Measurements from ENCODE around the gene CHRDL1.

CHRDL1 gene

DNA sequence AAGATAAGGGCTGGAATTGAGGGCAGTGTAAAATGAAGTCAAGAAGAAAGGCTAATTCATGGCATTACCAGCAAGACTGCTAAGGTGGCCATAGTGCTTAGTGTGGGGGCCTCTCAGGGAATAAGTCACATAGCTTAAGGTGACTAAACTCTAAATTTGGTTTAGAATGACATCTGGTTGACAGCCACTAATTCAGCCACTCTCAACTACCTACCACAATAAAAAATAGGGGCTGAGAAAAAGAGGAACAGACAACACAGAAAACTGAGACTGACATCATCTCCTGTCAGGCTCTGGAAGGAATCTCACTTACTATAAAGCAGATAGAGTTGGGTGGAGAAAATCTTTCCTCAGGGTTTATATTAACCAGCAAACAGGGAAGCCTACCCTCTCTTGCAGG is 96.9 kb downstream of the CHRDL1 start:
- peaks cover 0 to 4% (median 0%) of the 10 kb centered on the region in 5 experiments for H3K27me3 ChIP-seq (replicated peaks in 2 of 5; ENCODE audit: control insufficient read depth in 4 of 5, insufficient read depth in 5 of 5, low read length in 4 of 5)
- no peak overlapping the region for H3K27ac ChIP-seq (ENCODE audit: insufficient read depth in 1 of 2, low read depth in 1 of 2, low read length in 2 of 2, poor library complexity in 1 of 2, severe bottlenecking in 2 of 2)
- H3K9me3 ChIP-seq (ENCODE audit: control extremely low read depth in 1 of 5, control insufficient read depth in 4 of 5, insufficient read depth in 2 of 5, low read depth in 1 of 5, low read length in 4 of 5): no peaks in the 10 kb centered on the region
- ChIA-PET POLR2A (no interaction called here), CTCF (no interaction called here)
- H3K36me3 ChIP-seq (ENCODE audit: control insufficient read depth in 4 of 4, insufficient read depth in 4 of 4, low read length in 3 of 4): no peaks in the 10 kb centered on the region
- peaks cover 0 to 15% (median 3%) of the 10 kb centered on the region in 4 experiments for H3K4me1 ChIP-seq (ENCODE audit: control extremely low read depth in 1 of 4, control insufficient read depth in 4 of 4, insufficient read depth in 4 of 4, low read length in 3 of 4)
- DNase-seq: peak in 2 of 3 donors; percentile 55 to 69
- H3K4me3 ChIP-seq (ENCODE audit: control insufficient read depth in 1 of 7, extremely low read depth in 1 of 7, insufficient read depth in 4 of 7, low read depth in 2 of 7, low read length in 6 of 7): no peak overlapping the region

- DNase-seq: peak in 2 of 3 donors; percentile 49 to 67
- H3K4me1 ChIP-seq (ENCODE audit: control extremely low read depth in 1 of 4, control insufficient read depth in 4 of 4, insufficient read depth in 4 of 4, low read length in 3 of 4): peaks cover 0 to 9% (median 0%) of the 10 kb centered on the region in 4 experiments
- H3K4me3 ChIP-seq (ENCODE audit: control insufficient read depth in 1 of 7, extremely low read depth in 1 of 7, insufficient read depth in 4 of 7, low read depth in 2 of 7, low read length in 6 of 7): no peak overlapping the region
- no peaks in the 10 kb centered on the region for H3K36me3 ChIP-seq (ENCODE audit: control insufficient read depth in 4 of 4, insufficient read depth in 4 of 4, low read length in 3 of 4)
- peaks cover 0 to 4% (median 0%) of the 10 kb centered on the region in 5 experiments for H3K27me3 ChIP-seq (replicated peaks in 2 of 5; ENCODE audit: control insufficient read depth in 4 of 5, insufficient read depth in 5 of 5, low read length in 4 of 5)
- 10% methylated on average over 2 of the region's 4 CpGs for WGBS (ENCODE audit: insufficient coverage)
- POLR2A ChIA-PET: no interaction called here
- peaks cover 0 to 3% (median 0%) of the 10 kb centered on the region in 5 experiments for H3K9me3 ChIP-seq (ENCODE audit: control extremely low read depth in 1 of 5, control insufficient read depth in 4 of 5, insufficient read depth in 2 of 5, low read depth in 1 of 5, low read length in 4 of 5)
- CTCF ChIA-PET: no interaction called here
- no peak overlapping the region for H3K27ac ChIP-seq (ENCODE audit: insufficient read depth in 1 of 2, low read depth in 1 of 2, low read length in 2 of 2, poor library complexity in 1 of 2, severe bottlenecking in 2 of 2)
Measured at GRCh38 chrX:110692866-110693265, 102.8 kb downstream of the CHRDL1 start.

GRCh38 chrX:110691446-110691845 is 104.2 kb downstream of the CHRDL1 start:
- CTCF ChIA-PET: no interaction called here
- POLR2A ChIA-PET: no interaction called here
- peaks cover 0 to 3% (median 0%) of the 10 kb centered on the region in 5 experiments for H3K9me3 ChIP-seq (ENCODE audit: control extremely low read depth in 1 of 5, control insufficient read depth in 4 of 5, insufficient read depth in 2 of 5, low read depth in 1 of 5, low read length in 4 of 5)
- no peaks in the 10 kb centered on the region for H3K36me3 ChIP-seq (ENCODE audit: control insufficient read depth in 4 of 4, insufficient read depth in 4 of 4, low read length in 3 of 4)
- peaks cover 0 to 7% (median 0%) of the 10 kb centered on the region in 4 experiments for H3K4me1 ChIP-seq (ENCODE audit: control extremely low read depth in 1 of 4, control insufficient read depth in 4 of 4, insufficient read depth in 4 of 4, low read length in 3 of 4)
- 100% methylated on average over 1 of the region's 1 CpG for WGBS (ENCODE audit: insufficient coverage)
- no peak for DNase-seq
- H3K4me3 ChIP-seq (ENCODE audit: control insufficient read depth in 1 of 7, extremely low read depth in 1 of 7, insufficient read depth in 4 of 7, low read depth in 2 of 7, low read length in 6 of 7): no peak overlapping the region
- peaks cover 0 to 4% (median 0%) of the 10 kb centered on the region in 5 experiments for H3K27me3 ChIP-seq (replicated peaks in 2 of 5; ENCODE audit: control insufficient read depth in 4 of 5, insufficient read depth in 5 of 5, low read length in 4 of 5)
- no peak overlapping the region for H3K27ac ChIP-seq (ENCODE audit: insufficient read depth in 1 of 2, low read depth in 1 of 2, low read length in 2 of 2, poor library complexity in 1 of 2, severe bottlenecking in 2 of 2)

GRCh38 chrX:110684653-110685052 is 111.0 kb downstream of the CHRDL1 start:
- Histone ChIP-seq H3K36me3 (ENCODE audit: control insufficient read depth in 4 of 4, insufficient read depth in 4 of 4, low read length in 3 of 4) (peaks cover 0 to 4% (median 0%) of the 10 kb centered on the region in 4 experiments), H3K27ac (ENCODE audit: insufficient read depth in 1 of 2, low read depth in 1 of 2, low read length in 2 of 2, poor library complexity in 1 of 2, severe bottlenecking in 2 of 2) (no peak overlapping the region), H3K4me1 (ENCODE audit: control extremely low read depth in 1 of 4, control insufficient read depth in 4 of 4, insufficient read depth in 4 of 4, low read length in 3 of 4) (no peaks in the 10 kb centered on the region), H3K9me3 (ENCODE audit: control extremely low read depth in 1 of 5, control insufficient read depth in 4 of 5, insufficient read depth in 2 of 5, low read depth in 1 of 5, low read length in 4 of 5) (no peaks in the 10 kb centered on the region), H3K27me3 (replicated peaks in 2 of 5; ENCODE audit: control insufficient read depth in 4 of 5, insufficient read depth in 5 of 5, low read length in 4 of 5) (no peaks in the 10 kb centered on the region), H3K4me3 (ENCODE audit: control insufficient read depth in 1 of 7, extremely low read depth in 1 of 7, insufficient read depth in 4 of 7, low read depth in 2 of 7, low read length in 6 of 7) (no peak overlapping the region)
- WGBS (ENCODE audit: insufficient coverage): no CpG with 5 or more reads among the region's 3 CpGs
- POLR2A ChIA-PET: no interaction called here
- no peak for DNase-seq
- CTCF ChIA-PET: no interaction called here

GRCh38 chrX:110683925-110684324 is 111.7 kb downstream of the CHRDL1 start:
- H3K27ac ChIP-seq (ENCODE audit: insufficient read depth in 1 of 2, low read depth in 1 of 2, low read length in 2 of 2, poor library complexity in 1 of 2, severe bottlenecking in 2 of 2): no peak overlapping the region
- peaks cover 0 to 4% (median 0%) of the 10 kb centered on the region in 4 experiments for H3K36me3 ChIP-seq (ENCODE audit: control insufficient read depth in 4 of 4, insufficient read depth in 4 of 4, low read length in 3 of 4)
- H3K9me3 ChIP-seq (ENCODE audit: control extremely low read depth in 1 of 5, control insufficient read depth in 4 of 5, insufficient read depth in 2 of 5, low read depth in 1 of 5, low read length in 4 of 5): no peaks in the 10 kb centered on the region
- WGBS (ENCODE audit: insufficient coverage): no CpG with 5 or more reads among the region's 2 CpGs
- no peaks in the 10 kb centered on the region for H3K27me3 ChIP-seq (replicated peaks in 2 of 5; ENCODE audit: control insufficient read depth in 4 of 5, insufficient read depth in 5 of 5, low read length in 4 of 5)
- POLR2A ChIA-PET: no interaction called here
- CTCF ChIA-PET: no interaction called here
- H3K4me3 ChIP-seq (ENCODE audit: control insufficient read depth in 1 of 7, extremely low read depth in 1 of 7, insufficient read depth in 4 of 7, low read depth in 2 of 7, low read length in 6 of 7): no peak overlapping the region
- no peaks in the 10 kb centered on the region for H3K4me1 ChIP-seq (ENCODE audit: control extremely low read depth in 1 of 4, control insufficient read depth in 4 of 4, insufficient read depth in 4 of 4, low read length in 3 of 4)
- DNase-seq: no peak

DNA sequence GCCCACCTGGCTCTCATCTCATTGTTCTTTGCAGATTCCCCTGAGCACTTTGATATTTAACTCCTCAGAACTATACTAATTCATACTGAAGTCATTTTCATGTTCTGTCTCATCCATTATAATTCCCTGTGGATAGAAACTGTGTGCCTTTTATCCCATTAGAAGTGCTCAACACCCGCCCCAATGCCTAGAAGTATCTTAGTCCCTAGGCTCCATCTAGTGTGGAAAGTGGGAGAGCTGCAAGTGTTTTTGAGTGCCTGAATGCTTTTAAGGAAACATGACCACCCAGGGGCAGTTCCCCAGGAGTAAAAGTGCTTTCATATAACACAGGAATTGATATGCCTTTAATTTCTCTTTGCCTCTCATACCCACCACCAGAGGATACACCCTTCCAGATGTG is 117.0 kb downstream of the CHRDL1 start:
- CTCF ChIA-PET: no interaction called here

DNA sequence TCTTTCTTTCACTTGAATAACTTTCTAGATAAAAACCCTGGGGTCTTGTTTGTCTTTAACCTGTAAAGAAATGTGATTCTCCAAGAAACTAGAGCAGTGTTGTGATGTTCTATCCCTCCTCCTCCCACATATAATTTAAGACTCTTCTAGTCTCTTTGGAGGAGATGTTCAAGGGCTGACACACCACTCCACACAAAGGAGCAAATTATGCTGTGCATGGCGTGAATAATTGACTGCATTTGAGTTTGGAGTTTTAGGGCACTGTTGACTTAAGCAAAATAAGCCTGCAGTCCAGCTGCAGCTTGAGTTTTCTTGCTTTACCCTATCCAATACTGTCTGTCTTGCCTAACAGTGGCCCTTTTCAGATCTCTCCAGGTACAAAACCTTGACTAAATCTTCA is 119.7 kb downstream of the CHRDL1 start:
- WGBS (ENCODE audit: insufficient coverage): 75% methylated on average over 1 of the region's 1 CpG
- Histone ChIP-seq H3K9me3 (ENCODE audit: control extremely low read depth in 1 of 5, control insufficient read depth in 4 of 5, insufficient read depth in 2 of 5, low read depth in 1 of 5, low read length in 4 of 5) (no peaks in the 10 kb centered on the region), H3K4me3 (ENCODE audit: control insufficient read depth in 1 of 7, extremely low read depth in 1 of 7, insufficient read depth in 4 of 7, low read depth in 2 of 7, low read length in 6 of 7) (no peak overlapping the region), H3K27me3 (replicated peaks in 2 of 5; ENCODE audit: control insufficient read depth in 4 of 5, insufficient read depth in 5 of 5, low read length in 4 of 5) (no peaks in the 10 kb centered on the region), H3K27ac (ENCODE audit: insufficient read depth in 1 of 2, low read depth in 1 of 2, low read length in 2 of 2, poor library complexity in 1 of 2, severe bottlenecking in 2 of 2) (no peak overlapping the region), H3K36me3 (ENCODE audit: control insufficient read depth in 4 of 4, insufficient read depth in 4 of 4, low read length in 3 of 4) (peaks cover 0 to 3% (median 1%) of the 10 kb centered on the region in 4 experiments), H3K4me1 (ENCODE audit: control extremely low read depth in 1 of 4, control insufficient read depth in 4 of 4, insufficient read depth in 4 of 4, low read length in 3 of 4) (peaks cover 0 to 8% (median 4%) of the 10 kb centered on the region in 4 experiments)
- POLR2A ChIA-PET: no interaction called here
- CTCF ChIA-PET: interaction anchor here (1.0 kb wide), 1 partner anchor 67 kb away, joined by 3 read pairs; no protein-coding TSS in a partner anchor
- DNase-seq: no peak

More for the DNA sequence above, 117.0 kb downstream of the CHRDL1 start:
- H3K9me3 ChIP-seq (ENCODE audit: control extremely low read depth in 1 of 5, control insufficient read depth in 4 of 5, insufficient read depth in 2 of 5, low read depth in 1 of 5, low read length in 4 of 5): no peaks in the 10 kb centered on the region
- H3K4me1 ChIP-seq (ENCODE audit: control extremely low read depth in 1 of 4, control insufficient read depth in 4 of 4, insufficient read depth in 4 of 4, low read length in 3 of 4): peaks cover 0 to 8% (median 4%) of the 10 kb centered on the region in 4 experiments
- H3K27me3 ChIP-seq (replicated peaks in 2 of 5; ENCODE audit: control insufficient read depth in 4 of 5, insufficient read depth in 5 of 5, low read length in 4 of 5): no peaks in the 10 kb centered on the region
- no peak for DNase-seq
- H3K27ac ChIP-seq (ENCODE audit: insufficient read depth in 1 of 2, low read depth in 1 of 2, low read length in 2 of 2, poor library complexity in 1 of 2, severe bottlenecking in 2 of 2): no peak overlapping the region
- no peak overlapping the region for H3K4me3 ChIP-seq (ENCODE audit: control insufficient read depth in 1 of 7, extremely low read depth in 1 of 7, insufficient read depth in 4 of 7, low read depth in 2 of 7, low read length in 6 of 7)
- POLR2A ChIA-PET: no interaction called here
- no CpG with 5 or more reads among the region's 1 CpG for WGBS (ENCODE audit: insufficient coverage)
- peaks cover 0 to 4% (median 2%) of the 10 kb centered on the region in 4 experiments for H3K36me3 ChIP-seq (ENCODE audit: control insufficient read depth in 4 of 4, insufficient read depth in 4 of 4, low read length in 3 of 4)
